HG03558 (cell line): ENCODE data around the gene PRKN.

ENCODE experiments used
- ATAC-seq: cut with Tn5 transposase; IDR thresholded peaks from one replicate; pipeline ENCODE4 v1.9.1; 2021; ENCODE audit warnings: moderate number of reproducible peaks; ENCODE audit not compliant: unreplicated experiment; ENCODE audit errors: extremely low read depth

The PRKN gene

DNA sequence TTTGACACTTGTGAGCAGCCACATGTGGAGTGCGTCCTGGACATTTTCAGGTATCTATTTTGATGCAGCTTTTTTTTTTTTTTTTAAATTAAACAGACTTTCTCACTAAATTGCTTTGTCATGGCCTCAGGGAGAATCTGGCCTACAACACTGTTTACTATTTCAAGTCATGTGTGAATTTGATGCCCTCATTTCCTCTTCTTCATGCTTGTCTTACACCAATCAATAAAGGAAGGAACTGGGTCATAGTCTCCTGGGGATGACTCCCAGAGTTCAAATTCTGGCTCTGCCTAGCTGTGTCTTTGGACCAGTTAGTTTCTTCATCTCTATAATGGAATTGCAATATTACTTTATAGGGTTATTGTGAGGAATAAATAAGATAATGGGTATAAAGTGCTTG, 554.1 kb downstream of the PRKN start:
- ATAC-seq: no peak

DNA sequence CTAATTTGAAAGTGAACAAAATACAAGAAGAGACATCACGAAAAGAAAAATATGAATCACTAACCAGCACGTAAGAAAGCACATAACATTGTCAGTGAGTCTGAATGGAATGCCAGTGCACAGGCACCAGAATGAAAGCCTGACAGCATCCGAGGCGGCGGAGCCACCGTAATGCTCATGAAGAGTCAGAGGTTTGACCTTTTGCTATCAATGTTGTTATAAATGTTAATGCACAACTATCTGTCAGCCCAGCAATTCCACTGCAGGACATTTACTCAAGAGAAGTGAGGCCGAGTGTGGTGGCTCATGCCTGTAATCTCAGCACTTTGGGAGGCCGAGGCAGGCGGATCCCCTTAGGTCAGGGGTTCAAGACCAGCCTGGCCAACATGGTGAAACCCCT, 562.1 kb downstream of the PRKN start:
- ATAC-seq: no peak

DNA sequence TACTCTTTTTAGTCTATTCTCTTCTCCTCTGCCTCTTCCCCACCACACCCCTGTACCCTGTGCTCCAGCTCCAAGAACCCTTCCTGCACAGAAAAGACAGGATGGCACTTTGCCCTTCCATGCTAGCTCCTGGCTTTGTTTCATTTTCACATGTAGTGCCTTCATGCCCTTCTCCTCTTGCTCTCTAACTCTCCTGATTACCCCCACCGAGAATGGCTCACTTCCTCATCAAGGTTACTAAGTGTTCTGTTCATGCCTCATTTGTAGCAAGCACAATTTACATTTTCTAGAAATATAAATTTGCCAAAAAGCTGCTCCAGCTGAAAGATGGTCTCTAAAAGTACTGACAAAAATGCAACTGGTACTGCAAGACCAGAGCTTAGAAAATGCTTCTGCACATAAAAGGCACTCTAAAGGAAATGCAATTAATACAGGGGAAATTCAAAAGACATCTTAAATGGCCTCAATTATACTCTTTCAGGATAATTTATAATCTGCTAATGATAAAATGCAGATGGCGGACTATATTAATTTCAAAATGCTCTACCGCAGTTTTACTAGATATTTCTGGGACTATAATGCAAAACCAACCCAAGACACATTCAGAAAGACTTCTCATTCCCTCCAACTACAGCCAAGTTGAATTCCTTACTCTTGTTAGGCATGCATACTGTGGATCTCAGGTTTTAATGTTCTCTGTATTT, 570.2 kb downstream of the PRKN start:
- no peak for ATAC-seq

DNA sequence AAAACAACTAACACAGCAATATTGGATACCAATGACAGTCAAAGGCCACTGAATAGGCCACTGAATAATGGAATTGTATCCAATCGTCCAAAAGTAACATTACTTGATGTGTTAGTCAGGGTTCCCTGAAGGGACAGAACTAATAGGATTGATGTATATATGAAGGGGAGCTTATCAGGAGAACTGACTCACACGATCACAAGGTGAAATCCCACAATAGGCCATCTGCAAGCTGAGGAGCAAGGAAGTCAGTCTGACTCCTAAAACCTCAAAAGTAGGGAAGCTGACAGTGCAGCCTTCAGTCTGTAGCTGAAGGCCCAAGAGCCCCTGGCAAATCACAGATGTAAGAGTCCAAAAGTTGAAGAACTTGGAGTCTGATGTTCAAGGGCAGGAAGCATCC, 571.4 kb downstream of the PRKN start:
- no peak for ATAC-seq

DNA sequence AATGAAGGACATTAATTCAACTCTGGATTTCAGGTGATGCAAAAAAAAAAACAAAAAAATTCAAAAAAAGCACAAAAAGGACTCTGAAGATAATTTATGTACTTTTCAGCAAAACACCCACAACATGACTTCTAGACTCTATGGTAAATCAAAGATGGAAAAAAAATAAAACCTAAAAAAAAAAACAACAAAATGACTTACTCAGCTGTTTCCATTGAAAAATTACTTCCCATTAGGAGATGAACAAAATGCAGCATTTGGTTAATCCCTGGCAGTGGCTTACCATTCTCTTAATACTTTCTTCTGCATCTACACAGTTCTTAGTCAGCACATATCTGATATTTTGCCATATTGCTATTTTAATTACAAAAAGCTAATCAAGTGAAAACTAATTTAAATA, 572.6 kb downstream of the PRKN start:
- no peak for ATAC-seq

DNA sequence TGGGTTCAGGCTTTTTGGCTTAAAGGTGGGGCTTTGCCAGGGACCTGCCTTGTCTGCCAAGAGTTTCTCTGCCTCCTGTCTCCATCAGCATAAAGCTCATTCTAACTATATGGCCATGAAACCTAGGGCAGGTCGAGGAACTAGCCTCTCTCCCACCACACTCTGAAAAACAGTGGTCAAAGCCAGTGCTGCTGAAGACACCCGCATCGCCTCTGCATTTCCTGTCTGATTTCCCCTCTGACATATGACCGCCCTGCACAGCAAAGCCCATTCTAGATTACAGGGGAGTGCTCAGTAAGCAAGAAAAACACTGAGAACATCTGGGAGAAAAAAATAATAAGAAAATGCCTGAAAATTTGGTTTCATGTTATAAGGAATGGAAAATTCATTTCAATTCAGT, 573.6 kb downstream of the PRKN start:
- no peak for ATAC-seq

DNA sequence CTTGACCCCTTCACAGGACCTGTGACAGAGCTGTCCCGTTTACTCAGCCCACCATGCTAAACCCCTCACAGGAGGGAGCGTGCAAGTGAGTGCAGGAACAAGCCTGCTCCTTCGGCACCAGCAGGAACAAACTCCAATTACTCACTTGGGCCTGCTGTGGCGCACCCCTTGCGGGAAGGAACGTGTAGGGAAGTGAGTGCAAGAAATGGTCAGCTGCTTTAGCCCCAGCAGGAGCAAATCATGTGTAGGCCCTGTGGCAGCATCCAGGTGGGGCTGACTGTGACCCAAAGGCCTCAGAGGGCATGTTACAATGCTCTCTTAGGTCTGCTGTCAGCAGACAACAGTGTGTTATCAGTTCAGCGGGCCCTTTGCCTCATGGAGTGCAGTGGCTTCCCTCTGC, 574.4 kb downstream of the PRKN start:
- ATAC-seq: no peak

DNA sequence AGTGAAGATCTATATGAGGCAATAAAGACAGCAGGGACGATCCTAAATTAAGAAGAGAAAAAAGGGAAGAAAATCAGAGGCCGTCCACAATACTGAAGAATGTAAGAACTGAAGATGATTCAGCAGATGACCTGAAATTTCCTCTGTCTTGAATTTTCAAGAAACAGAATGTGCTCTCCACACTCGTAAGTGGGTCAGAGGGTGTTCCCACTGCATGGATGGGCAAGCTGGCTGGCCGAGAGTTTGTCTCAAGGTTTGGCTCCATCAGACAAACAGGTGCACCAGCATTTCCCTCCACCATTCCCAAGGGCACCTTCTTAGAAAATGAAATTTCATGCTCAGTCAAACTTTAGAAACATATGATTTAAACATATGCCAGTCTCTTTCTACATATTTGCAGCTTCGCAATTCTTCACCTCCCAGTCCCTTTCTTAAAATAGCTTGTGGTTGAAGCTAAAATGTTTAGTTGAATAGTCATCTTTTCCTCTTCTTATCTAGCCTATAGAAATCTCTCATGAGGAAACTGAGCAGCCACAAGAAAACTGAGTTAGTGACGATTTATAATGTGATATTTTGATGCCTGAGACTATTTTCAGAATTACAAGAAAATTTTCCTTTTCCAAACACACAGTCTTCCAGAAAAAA, 576.4 kb downstream of the PRKN start:
- ATAC-seq: no peak

DNA sequence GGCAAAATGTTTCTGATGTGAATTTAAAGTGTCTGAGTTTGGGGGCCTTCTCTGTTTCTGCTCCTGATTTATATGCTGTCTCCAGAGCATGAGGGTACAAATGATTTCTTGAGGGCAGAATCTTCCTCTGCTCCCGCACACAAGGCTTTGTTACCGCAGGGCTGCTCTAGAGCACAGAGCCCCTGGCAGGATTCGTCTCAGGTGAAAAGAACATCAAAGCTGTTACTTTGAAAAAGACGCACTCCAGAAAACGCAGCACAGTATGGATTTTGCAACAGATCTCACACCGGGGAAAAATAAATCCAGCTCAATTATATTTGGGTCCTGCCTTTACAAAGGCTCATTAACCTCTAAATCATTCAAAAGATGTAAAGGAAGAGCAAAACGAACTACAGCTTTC, 577.3 kb downstream of the PRKN start:
- no peak for ATAC-seq

DNA sequence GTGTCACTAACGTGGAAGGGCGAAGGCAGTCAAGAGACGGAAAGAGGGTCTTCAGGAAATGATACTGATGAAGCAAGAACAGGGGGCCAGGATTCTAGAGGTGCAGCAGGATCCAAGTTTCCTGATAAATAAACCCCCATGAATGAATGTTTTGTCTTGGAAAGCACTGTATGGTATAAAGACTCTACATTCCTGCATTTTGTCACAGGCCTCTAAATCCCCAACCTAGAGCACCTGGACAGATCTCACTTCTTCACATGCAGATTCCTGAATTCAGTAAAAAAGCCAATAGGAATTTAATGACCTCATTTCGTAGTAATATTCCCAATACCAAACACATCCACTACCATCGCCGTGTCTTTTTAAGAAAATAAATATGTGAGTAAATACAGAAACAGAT, 577.8 kb downstream of the PRKN start:
- ATAC-seq: no peak

DNA sequence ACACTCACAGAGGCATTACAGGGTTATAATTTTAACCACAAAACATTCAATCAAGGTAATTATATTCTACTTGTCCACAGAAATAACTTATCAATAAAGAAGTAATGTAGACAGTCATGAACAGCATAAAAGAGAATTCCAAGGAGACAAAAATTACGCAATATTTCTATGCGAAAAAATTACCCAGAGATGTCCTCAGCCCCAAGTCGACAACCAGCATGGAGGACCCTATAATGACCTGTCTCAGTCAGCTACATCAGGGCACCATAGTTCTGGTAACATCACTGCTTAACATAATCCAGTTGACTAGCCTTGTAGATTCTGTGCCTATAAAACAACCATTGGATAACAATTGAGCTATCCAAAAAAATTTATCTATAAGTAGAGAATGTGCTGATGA, 579.8 kb downstream of the PRKN start:
- ATAC-seq: no peak

DNA sequence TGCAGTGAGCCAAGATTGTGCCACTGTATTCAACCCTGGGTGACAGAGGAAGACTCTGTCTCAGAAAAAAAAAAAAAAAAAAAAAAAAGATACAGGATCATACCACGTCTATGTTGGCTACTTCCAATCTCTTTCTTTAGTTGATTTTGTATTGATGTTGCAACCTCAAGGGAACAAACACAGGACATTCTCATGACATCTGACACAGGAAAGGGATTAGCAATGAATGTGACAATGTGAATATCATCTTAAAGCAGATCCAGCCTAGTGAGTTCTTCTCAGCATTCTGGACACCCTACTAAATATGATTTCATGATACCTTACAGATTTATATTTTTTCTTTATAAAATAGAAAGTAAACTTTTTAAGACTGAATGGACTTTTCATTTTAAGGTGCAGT, 580.3 kb downstream of the PRKN start:
- no peak for ATAC-seq

DNA sequence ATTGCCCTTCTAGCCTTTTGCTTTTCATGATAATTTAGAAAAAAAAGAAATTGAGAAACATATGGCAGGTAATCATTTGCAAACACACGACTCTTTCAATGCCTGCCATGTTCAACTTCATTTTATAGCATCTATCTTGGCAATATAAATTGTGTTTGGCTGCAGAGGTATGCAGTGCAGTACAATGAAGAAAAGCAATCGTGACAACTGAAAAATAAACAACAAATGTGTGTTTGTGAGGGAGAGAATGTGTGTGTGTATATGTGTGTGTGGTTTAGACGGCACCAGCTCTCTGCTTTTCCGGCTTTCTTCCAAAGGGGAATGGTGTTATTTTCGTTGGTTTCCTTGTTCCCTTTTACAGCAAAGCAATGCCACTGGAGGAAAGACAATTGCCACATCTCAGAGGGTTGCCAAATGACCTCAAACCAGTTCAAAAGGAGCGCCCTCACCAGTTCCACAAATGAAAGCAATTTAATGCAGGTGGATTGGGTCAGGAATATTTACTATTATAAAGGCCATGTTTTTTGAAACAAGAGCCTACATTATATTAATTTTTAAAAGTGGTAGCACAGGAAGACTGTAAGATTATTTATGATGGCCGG, 587.2 kb downstream of the PRKN start:
- no peak for ATAC-seq

DNA sequence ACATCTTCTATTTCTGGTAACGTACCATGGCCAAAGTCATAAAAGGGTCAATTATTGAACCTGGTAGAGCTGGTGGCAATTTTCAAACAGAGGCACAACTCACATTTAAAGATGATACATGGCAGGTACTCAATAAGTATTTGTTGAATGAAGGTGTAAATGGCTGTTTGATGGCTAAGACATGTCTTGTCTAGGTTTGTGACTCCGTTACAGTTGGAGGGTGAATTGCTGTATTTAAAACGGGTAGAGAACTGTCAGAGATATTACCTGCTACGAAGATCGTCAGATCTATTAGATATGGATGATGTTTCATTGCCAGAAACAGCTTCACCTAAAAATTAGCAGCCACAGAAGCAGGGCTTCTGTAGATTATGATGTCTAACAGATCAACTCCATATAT, 601.9 kb downstream of the PRKN start:
- ATAC-seq: no peak

DNA sequence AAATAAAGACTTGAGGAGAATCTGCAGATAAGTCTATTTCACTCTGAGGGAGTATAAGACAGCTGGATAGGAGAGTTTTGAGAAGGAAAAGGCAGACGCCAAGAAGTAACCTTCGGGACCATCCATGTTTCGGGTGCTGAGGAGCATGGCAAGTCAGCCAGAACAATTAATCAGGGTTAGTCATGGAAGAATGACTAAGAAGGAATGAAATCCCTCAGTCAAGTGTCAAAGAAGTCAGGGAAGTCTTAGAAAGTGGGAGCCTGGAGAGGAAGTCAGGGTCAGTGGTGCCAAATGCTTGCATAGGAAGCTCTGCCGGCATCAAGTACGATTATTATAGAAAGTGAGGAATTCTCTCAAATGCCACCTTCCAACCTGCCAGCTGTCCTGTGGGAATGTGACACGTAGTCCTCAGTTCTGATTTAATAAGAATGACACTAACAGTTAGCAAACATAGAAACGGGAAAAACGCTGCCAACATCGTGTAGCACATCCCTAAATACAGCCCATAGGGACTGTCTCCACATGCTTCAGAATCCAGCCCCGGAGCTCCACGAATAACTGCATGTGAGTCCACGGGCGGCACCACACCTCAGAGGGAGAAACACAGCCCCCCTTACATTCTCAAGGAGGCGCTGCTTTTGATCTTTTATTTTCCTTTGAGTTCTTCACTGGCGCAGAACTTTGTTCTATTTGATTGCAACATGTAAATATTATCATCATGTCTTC, 602.7 kb downstream of the PRKN start:
- no peak for ATAC-seq

DNA sequence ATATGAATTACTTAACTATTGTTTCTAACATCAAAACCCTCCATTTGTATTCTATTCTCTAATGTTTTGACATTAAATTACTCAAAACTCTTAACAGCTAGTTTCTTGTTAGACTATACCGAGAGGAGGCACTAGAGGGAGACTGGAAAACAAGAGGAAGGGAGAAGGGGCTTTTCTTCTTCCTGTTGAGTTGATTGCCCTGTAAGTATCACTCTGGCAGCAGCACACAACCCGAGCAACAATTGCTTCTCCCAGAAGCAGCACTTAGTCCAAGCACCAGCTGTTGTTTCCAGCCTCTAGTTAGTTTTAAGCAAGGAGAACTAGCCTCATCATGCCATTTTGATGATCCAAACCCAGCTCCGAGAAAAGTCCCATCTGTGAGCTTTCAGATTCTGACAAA, 603.8 kb downstream of the PRKN start:
- ATAC-seq: no peak

DNA sequence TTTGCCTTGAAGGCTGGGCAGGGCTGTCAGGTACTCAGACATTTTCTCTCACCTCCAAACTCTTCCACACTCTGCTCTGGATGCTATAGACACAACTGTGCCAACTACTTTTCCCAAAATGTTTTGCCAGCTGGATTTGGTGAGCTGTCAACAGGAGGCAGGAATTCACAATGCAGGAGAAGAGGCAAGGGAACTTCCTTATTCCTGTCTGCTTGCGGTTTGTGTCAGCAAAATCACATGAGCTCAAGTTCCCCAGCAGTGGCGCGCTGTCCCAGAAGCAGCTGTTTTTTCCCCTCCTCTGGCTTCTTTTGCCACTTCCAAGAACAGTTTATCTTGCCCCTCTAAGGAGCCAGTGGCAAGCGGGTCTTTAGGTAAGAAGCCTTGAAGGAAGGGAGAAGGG, 608.2 kb downstream of the PRKN start:
- no peak for ATAC-seq

DNA sequence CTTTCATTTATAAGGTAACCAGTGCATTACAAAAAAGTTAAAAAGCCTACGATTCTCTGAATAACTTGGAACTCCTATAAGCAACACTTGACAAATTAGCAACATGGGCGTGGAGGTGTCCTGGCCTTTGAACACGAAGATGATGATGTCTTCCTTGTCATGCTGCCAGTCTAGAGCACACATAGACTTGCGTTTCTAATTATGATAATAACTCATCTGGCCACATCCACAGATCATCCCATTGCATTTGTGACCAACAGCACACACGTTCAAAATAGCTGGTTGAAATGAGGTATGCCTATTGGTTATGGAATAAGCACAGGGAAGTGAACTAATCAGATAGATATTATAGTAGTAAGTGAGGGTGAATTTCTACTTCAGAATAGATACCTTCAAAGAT, 608.9 kb downstream of the PRKN start:
- no peak for ATAC-seq

DNA sequence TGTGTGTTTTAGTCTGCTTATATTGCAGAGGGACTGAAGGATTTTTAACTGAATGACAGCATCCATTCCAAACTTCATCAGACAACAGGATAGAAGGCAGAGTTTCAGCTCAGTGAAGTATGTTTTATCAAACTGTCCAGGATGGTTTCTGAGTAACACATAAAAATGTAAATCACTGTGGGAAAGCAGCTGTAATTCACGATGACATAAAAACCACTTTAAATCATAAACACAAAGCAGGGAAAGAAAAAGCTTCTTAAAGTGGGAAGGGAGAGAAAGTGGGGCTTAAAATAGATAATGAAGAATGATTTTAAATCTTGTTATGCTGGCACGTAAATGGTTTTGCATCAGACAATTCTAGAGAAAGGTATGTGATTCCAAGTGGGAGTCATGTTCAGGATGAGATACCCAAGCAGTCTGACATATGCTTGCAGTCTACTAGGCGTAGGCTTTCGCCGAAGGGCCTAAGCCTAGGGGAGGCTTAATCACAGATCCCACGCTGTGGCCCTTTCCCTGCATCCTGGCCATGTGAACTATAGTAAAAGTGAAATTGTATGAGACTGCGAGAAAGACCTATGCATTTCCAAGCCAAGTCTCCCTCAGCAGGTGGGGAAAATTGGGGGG, 610.6 kb downstream of the PRKN start:
- ATAC-seq: no peak

DNA sequence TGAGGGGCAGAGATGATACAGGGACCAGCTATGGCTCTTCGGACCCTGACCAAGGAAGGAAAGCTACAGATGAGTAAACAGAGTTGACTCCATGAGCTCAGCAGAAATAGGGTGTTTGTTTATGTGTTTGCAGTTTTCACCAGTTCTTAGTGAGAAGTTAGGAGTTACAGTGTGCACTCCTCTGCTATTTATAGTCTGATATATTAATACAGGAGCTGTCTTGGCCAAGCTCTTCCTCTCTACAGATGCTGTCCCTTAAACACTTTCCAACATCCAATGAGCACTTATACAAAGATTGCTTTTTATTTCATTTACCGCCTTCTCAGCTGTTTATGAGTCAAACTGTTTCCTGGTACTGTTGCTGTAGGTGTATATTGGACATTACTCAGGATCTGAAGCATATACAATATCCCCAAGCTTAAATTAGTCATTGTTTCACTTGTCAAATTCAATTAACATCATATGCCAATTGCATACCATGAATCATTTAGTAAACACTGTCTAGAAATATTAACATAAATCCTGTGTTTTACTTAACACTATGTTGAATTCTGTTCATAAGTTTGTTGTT, 618.0 kb downstream of the PRKN start:
- ATAC-seq: no peak

DNA sequence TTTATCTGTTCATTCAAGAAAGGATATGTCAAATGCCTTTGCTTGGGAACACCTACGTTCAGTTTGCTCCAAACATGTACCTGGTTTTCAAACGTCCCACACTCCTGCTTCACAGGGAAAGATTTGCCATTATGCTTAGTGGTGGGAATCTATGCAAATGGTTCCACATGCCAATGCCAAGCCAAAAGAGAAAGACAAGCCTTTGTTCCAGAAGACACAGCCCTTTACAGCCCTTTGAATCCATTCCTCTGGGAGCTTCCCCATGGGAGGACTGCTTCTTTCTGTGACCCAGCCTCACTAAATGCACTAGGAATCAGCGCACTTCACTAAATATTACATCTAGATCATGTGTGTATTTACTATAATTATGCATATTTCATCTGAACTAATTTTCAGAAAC, 619.5 kb downstream of the PRKN start:
- ATAC-seq: no peak
